Chondrocyte (in vitro differentiated cells): ENCODE measurements around the gene KBTBD13. TPM values are rescaled to one million over a fixed set of nuclear protein-coding genes. Genes with fewer than 3 reads are reported as not detected.
"Not testable (repeated sequence)": the region's sequence is repeated elsewhere in the genome, so short reads cannot be mapped to it uniquely, and the experiment has no call there.

ENCODE experiments used
- DNase-seq: peaks from one replicate; pipeline ENCODE4 v3.0.0; 2021; ENCODE audit warnings: mixed read lengths, low spot score
- H3K27ac Mint-ChIP-seq: one replicate; pipeline ENCODE4 v1.8.0; 2021; ENCODE audit warnings: mild to moderate bottlenecking, moderate library complexity, mixed read lengths; ENCODE audit not compliant: unreplicated experiment
- H3K27me3 Mint-ChIP-seq: 2 replicates; pipeline ENCODE4 v1.8.0; 2021; ENCODE audit warnings: low read depth, mixed read lengths
- H3K36me3 Mint-ChIP-seq: 2 replicates; pipeline ENCODE4 v1.8.0; 2021; ENCODE audit warnings: low read depth, mixed read lengths
- H3K4me1 Mint-ChIP-seq: 2 replicates; pipeline ENCODE4 v1.8.0; 2021; ENCODE audit warnings: low read depth, mild to moderate bottlenecking, mixed read lengths
- H3K4me3 Mint-ChIP-seq: one replicate; pipeline ENCODE4 v1.8.0; 2021; ENCODE audit warnings: mild to moderate bottlenecking, moderate library complexity, mixed read lengths; ENCODE audit not compliant: unreplicated experiment
- H3K9me3 Mint-ChIP-seq: 2 replicates; pipeline ENCODE4 v1.8.0; 2021; ENCODE audit warnings: low read depth, mixed read lengths
- CTCF ChIP-seq: fragments of 200-600 bp; sonication (generic); IDR thresholded peaks from 2 replicates; pipeline ENCODE4 v1.5.0; 2021; ENCODE audit warnings: antibody characterized with exemption, mild to moderate bottlenecking, moderate library complexity
- total RNA-seq: library from RNA; stranded (reverse); gene quantifications from 3 replicates; pipeline ENCODE4 v1.2.1, GENCODE V29; 2021

Gene KBTBD13
- total RNA-seq, 1 donor from 2014 or later = not detected

- TF ChIP-seq CTCF = no peak
- Mint-ChIP-seq H3K27ac (peak overlapping the region; percentile 57), H3K9me3 (no peaks in the 10 kb centered on the region), H3K27me3 (peaks cover 2% of the 10 kb centered on the region), H3K4me1 (peaks cover 54% of the 10 kb centered on the region), H3K4me3 (no peak overlapping the region), H3K36me3 (no peaks in the 10 kb centered on the region)
- DNase-seq = no peak
These were observed 4.5 kb upstream of the KBTBD13 start for GRCh38 chr15:65072027-65072426.

GRCh38 chr15:65072617-65073016 lies 3.9 kb upstream of the KBTBD13 start:
- no peaks in the 10 kb centered on the region for H3K36me3 Mint-ChIP-seq
- H3K4me1 Mint-ChIP-seq = peaks cover 50% of the 10 kb centered on the region
- H3K27ac Mint-ChIP-seq = no peak overlapping the region
- no peak for DNase-seq
- no peak overlapping the region for H3K4me3 Mint-ChIP-seq
- no peaks in the 10 kb centered on the region for H3K9me3 Mint-ChIP-seq
- no peak for TF ChIP-seq CTCF
- H3K27me3 Mint-ChIP-seq = peaks cover 2% of the 10 kb centered on the region

GRCh38 chr15:65074946-65075345 lies 1.6 kb upstream of the KBTBD13 start:
- Mint-ChIP-seq H3K4me1 (peaks cover 33% of the 10 kb centered on the region), H3K27me3 (peaks cover 13% of the 10 kb centered on the region)
- H3K36me3 Mint-ChIP-seq, H3K27ac Mint-ChIP-seq, H3K9me3 Mint-ChIP-seq, DNase-seq, H3K4me3 Mint-ChIP-seq: not testable (repeated sequence)

- not testable (repeated sequence) for H3K27ac Mint-ChIP-seq
- Mint-ChIP-seq H3K27me3 (peaks cover 13% of the 10 kb centered on the region), H3K4me1 (peaks cover 25% of the 10 kb centered on the region)
These were observed 745 bp upstream of the KBTBD13 start for GRCh38 chr15:65075607-65076395.

GRCh38 chr15:65077291-65077980 lies 890 bp downstream of the KBTBD13 start:
- Mint-ChIP-seq H3K4me1 (peaks cover 21% of the 10 kb centered on the region), H3K36me3 (no peaks in the 10 kb centered on the region), H3K27me3 (peaks cover 13% of the 10 kb centered on the region), H3K9me3 (no peaks in the 10 kb centered on the region), H3K4me3 (no peak overlapping the region), H3K27ac (no peak overlapping the region)
- DNase-seq = no peak
- no peak for TF ChIP-seq CTCF

More at GRCh38 chr15:65075607-65076395, 745 bp upstream of the KBTBD13 start:
- DNase-seq, H3K4me3 Mint-ChIP-seq, H3K36me3 Mint-ChIP-seq, H3K9me3 Mint-ChIP-seq: not testable (repeated sequence)

GRCh38 chr15:65077981-65078352 lies 1.4 kb downstream of the KBTBD13 start:
- Mint-ChIP-seq H3K36me3 (no peaks in the 10 kb centered on the region), H3K9me3 (no peaks in the 10 kb centered on the region), H3K27me3 (peaks cover 13% of the 10 kb centered on the region), H3K4me1 (peaks cover 25% of the 10 kb centered on the region), H3K4me3 (no peak overlapping the region), H3K27ac (no peak overlapping the region)
- TF ChIP-seq CTCF = peak; percentile 74
- no peak for DNase-seq
